Measurements from ENCODE around the gene WWOX. TPM values are rescaled to one million over a fixed set of nuclear protein-coding genes. Genes with fewer than 3 reads are reported as not detected.

WWOX gene
- total and polyA plus RNA-seq, 2 donors (not counting 3 experiments of a cell fraction or from before 2014, with no cell fraction given) = 6.2 to 12.5 TPM

- no TSS peak for BruUV-seq (replicated peaks)
- DNase-seq (ENCODE audit: low read depth, low spot score) = no peak
- H3K9me3 ChIP-seq (replicated peaks; ENCODE audit: control insufficient read depth, insufficient read depth, low read length) = peaks cover 3% of the 10 kb centered on the region
- intact Hi-C loops (cut with micrococcal nuclease) (no loop called here), dilution Hi-C loops (cut with MboI; ENCODE audit: extremely low pct_ligation_motif_present, low sequenced_read_pairs) (no loop called here)
- no peak overlapping the region for H3K4me2 ChIP-seq (ENCODE audit: insufficient read depth, low read length)
- no peaks in the 10 kb centered on the region for H3K27me3 ChIP-seq (ENCODE audit: control insufficient read depth in 2 of 2, insufficient read depth in 2 of 2, low read length in 2 of 2)
- CTCF ChIA-PET = no interaction called here
- H3K4me3 ChIP-seq (replicated peaks in 1 of 3; ENCODE audit: insufficient read depth in 1 of 3, low read depth in 1 of 3, low read length in 3 of 3) = no peak overlapping the region
- TF ChIP-seq FOS (IDR thresholded peaks at IDR 0.05; ENCODE audit: borderline replicate concordance, insufficient read depth, low read length) = no peak
- TF ChIP-seq GATA2 (IDR thresholded peaks at IDR 0.05; ENCODE audit: insufficient read depth, insufficient read length, low read depth, low read length) = no peak
- TF ChIP-seq, protein P1, sequence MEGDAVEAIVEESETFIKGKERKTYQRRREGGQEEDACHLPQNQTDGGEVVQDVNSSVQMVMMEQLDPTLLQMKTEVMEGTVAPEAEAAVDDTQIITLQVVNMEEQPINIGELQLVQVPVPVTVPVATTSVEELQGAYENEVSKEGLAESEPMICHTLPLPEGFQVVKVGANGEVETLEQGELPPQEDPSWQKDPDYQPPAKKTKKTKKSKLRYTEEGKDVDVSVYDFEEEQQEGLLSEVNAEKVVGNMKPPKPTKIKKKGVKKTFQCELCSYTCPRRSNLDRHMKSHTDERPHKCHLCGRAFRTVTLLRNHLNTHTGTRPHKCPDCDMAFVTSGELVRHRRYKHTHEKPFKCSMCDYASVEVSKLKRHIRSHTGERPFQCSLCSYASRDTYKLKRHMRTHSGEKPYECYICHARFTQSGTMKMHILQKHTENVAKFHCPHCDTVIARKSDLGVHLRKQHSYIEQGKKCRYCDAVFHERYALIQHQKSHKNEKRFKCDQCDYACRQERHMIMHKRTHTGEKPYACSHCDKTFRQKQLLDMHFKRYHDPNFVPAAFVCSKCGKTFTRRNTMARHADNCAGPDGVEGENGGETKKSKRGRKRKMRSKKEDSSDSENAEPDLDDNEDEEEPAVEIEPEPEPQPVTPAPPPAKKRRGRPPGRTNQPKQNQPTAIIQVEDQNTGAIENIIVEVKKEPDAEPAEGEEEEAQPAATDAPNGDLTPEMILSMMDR (IDR thresholded peaks at IDR 0.05; ENCODE audit: extremely low read depth in 1 of 2, insufficient read depth in 1 of 2, low read depth in 1 of 2, low read length in 2 of 2) = no peak
- no peak for TF ChIP-seq EZH2 (IDR thresholded peaks at IDR 0.05; ENCODE audit: borderline replicate concordance, low read depth, low read length, severe bottlenecking)
- TF ChIP-seq POLR2AphosphoS5 (IDR thresholded peaks at IDR 0.05; ENCODE audit: insufficient read depth, low read depth, low read length) = no peak
- no peak overlapping the region for H3K9ac ChIP-seq (replicated peaks; ENCODE audit: extremely low read depth, insufficient read depth, low read length)
- no peak overlapping the region for H2AFZ ChIP-seq (ENCODE audit: low read depth, low read length)
- H3K27ac ChIP-seq (ENCODE audit: insufficient read depth, low read depth, low read length) = no peak overlapping the region
- no peaks in the 10 kb centered on the region for H3K36me3 ChIP-seq (ENCODE audit: control insufficient read depth in 2 of 2, extremely low read depth in 1 of 2, insufficient read depth in 2 of 2, low read length in 2 of 2)
- no peaks in the 10 kb centered on the region for H4K20me1 ChIP-seq (replicated peaks; ENCODE audit: control insufficient read depth, extremely low read depth, insufficient read depth, low read length)
- FAIRE-seq = no peak
- no peaks in the 10 kb centered on the region for H3K4me1 ChIP-seq (ENCODE audit: control insufficient read depth, extremely low read depth, insufficient read depth, low read length)
- POLR2A ChIA-PET = no interaction called here
- no peaks in the 10 kb centered on the region for H3K9me1 ChIP-seq (replicated peaks; ENCODE audit: control insufficient read depth, extremely low read depth, insufficient read depth, low read length)
- no peaks in the 10 kb centered on the region for H3K79me2 ChIP-seq (ENCODE audit: control insufficient read depth, insufficient read depth, low read length)
Measured at GRCh38 chr16:79134300-79134699, 1034.8 kb downstream of the WWOX start.

GRCh38 chr16:79136955-79137354, 1037.5 kb downstream of the WWOX start:
- intact Hi-C loops (cut with micrococcal nuclease) (no loop called here), dilution Hi-C loops (cut with MboI; ENCODE audit: extremely low pct_ligation_motif_present, low sequenced_read_pairs) (no loop called here)
- H3K27ac ChIP-seq (ENCODE audit: insufficient read depth, low read depth, low read length) = no peak overlapping the region
- H3K9ac ChIP-seq (replicated peaks; ENCODE audit: extremely low read depth, insufficient read depth, low read length) = no peak overlapping the region
- no peaks in the 10 kb centered on the region for H3K79me2 ChIP-seq (ENCODE audit: control insufficient read depth, insufficient read depth, low read length)
- TF ChIP-seq POLR2AphosphoS5 (IDR thresholded peaks at IDR 0.05; ENCODE audit: insufficient read depth, low read depth, low read length) (no peak), GATA2 (IDR thresholded peaks at IDR 0.05; ENCODE audit: insufficient read depth, insufficient read length, low read depth, low read length) (no peak), JUN (IDR thresholded peaks at IDR 0.05; ENCODE audit: borderline replicate concordance, insufficient read depth, insufficient read length, low read depth) (no peak), MYC (IDR thresholded peaks at IDR 0.05; ENCODE audit: low read depth, low read length) (no peak), FOS (IDR thresholded peaks at IDR 0.05; ENCODE audit: borderline replicate concordance, insufficient read depth, low read length) (no peak), EZH2 (IDR thresholded peaks at IDR 0.05; ENCODE audit: borderline replicate concordance, low read depth, low read length, severe bottlenecking) (no peak), POLR2A (IDR thresholded peaks at IDR 0.05; ENCODE audit: low read depth, low read length) (no peak), MAX (IDR thresholded peaks at IDR 0.05; ENCODE audit: insufficient read depth, insufficient read length) (no peak)
- TF ChIP-seq, protein P1 (IDR thresholded peaks at IDR 0.05; ENCODE audit: extremely low read depth in 1 of 2, insufficient read depth in 1 of 2, low read depth in 1 of 2, low read length in 2 of 2) = no peak
- ChIA-PET POLR2A (no interaction called here), CTCF (no interaction called here)
- H3K4me2 ChIP-seq (ENCODE audit: insufficient read depth, low read length) = no peak overlapping the region
- no peaks in the 10 kb centered on the region for H3K27me3 ChIP-seq (ENCODE audit: control insufficient read depth in 2 of 2, insufficient read depth in 2 of 2, low read length in 2 of 2)
- FAIRE-seq (no peak), DNase-seq (ENCODE audit: low read depth, low spot score) (no peak)
- H3K4me1 ChIP-seq (ENCODE audit: control insufficient read depth, extremely low read depth, insufficient read depth, low read length) = no peaks in the 10 kb centered on the region
- no peaks in the 10 kb centered on the region for H4K20me1 ChIP-seq (replicated peaks; ENCODE audit: control insufficient read depth, extremely low read depth, insufficient read depth, low read length)
- H3K4me3 ChIP-seq (replicated peaks in 1 of 3; ENCODE audit: insufficient read depth in 1 of 3, low read depth in 1 of 3, low read length in 3 of 3) = no peak overlapping the region
- no peaks in the 10 kb centered on the region for H3K9me1 ChIP-seq (replicated peaks; ENCODE audit: control insufficient read depth, extremely low read depth, insufficient read depth, low read length)
- H3K9me3 ChIP-seq (replicated peaks; ENCODE audit: control insufficient read depth, insufficient read depth, low read length) = no peaks in the 10 kb centered on the region
- BruUV-seq (replicated peaks) = no TSS peak
- H3K36me3 ChIP-seq (ENCODE audit: control insufficient read depth in 2 of 2, extremely low read depth in 1 of 2, insufficient read depth in 2 of 2, low read length in 2 of 2) = no peaks in the 10 kb centered on the region
- H2AFZ ChIP-seq (ENCODE audit: low read depth, low read length) = no peak overlapping the region
